ENCODE results near the gene SEMA5A.

DNA sequence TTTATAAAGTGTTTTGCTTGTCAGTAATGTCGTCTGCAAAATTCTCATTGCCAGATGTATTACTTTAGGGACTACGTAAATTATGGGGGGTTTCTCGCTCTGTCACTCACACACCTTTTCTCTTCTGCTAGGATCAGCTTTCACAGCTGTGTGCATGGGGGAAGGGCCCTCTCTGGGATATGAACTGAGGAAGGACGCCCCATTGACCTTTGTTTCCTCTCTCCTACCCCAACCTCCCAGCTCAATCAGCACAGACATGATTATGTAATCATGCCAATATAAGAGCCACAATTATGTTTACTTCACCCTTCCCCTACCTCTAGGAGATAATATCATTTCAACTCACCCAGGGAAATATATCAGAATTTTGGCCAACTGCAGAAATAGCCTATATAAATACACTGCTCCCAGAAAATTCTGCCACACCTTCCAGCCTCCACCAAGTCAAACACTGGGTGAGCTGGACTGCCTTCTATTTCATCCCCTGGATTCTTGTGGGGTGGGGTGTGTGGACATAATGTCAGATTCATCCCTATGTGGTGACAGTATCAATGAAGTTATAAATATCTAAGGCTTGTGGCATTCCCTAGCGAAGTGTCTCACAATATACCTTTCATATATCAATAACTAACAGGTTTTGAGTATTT is 12.6 kb upstream of the SEMA5A start:
- TF ChIP-seq, protein P1, sequence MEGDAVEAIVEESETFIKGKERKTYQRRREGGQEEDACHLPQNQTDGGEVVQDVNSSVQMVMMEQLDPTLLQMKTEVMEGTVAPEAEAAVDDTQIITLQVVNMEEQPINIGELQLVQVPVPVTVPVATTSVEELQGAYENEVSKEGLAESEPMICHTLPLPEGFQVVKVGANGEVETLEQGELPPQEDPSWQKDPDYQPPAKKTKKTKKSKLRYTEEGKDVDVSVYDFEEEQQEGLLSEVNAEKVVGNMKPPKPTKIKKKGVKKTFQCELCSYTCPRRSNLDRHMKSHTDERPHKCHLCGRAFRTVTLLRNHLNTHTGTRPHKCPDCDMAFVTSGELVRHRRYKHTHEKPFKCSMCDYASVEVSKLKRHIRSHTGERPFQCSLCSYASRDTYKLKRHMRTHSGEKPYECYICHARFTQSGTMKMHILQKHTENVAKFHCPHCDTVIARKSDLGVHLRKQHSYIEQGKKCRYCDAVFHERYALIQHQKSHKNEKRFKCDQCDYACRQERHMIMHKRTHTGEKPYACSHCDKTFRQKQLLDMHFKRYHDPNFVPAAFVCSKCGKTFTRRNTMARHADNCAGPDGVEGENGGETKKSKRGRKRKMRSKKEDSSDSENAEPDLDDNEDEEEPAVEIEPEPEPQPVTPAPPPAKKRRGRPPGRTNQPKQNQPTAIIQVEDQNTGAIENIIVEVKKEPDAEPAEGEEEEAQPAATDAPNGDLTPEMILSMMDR (optimal IDR thresholded peaks at IDR 0.05 in 1 of 3, IDR thresholded peaks at IDR 0.05 in 1 of 3, conservative IDR thresholded peaks at IDR 0.05 in 1 of 3; ENCODE audit: extremely low read depth in 1 of 3, insufficient read depth in 2 of 3, low read length in 3 of 3) = no peak
- no peak for TF ChIP-seq EZH2 (IDR thresholded peaks at IDR 0.05; ENCODE audit: low read length)

Data from keratinocyte (primary cell).